Common myeloid progenitor, CD34-positive (primary cell): ENCODE measurements around the gene CSPG5.

Source experiments
- CTCF ChIA-PET: fragments of 350-600 bp; sonication (Branson Sonifier 250); formaldehyde crosslinking; loops from one replicate; lab custom pipeline; 2021; ENCODE audit warnings: antibody characterized with exemption; lab: Charles Lee
- POLR2A ChIA-PET: fragments of 350-600 bp; sonication (Branson Sonifier 250); formaldehyde crosslinking; loops from one replicate; lab custom pipeline; 2021; ENCODE audit warnings: antibody characterized with exemption; lab: Charles Lee
- DNase-seq, 3 donors: peaks; one replicate each; pipeline versions ENCODE4 v3.0.0 to v3.0.0-alpha.2; 2013
- H3K27ac ChIP-seq, 2 experiments: 1 replicate in 1 of 2; 2 replicates in 1 of 2; pipeline ENCODE4 v1.7.0; 2013; ENCODE audit warnings: inconsistent platforms in 2 of 2, low read length in 2 of 2, mild to moderate bottlenecking in 2 of 2, low read depth in 1 of 2, moderate library complexity in 1 of 2; ENCODE audit not compliant: severe bottlenecking in 2 of 2, insufficient read depth in 1 of 2, poor library complexity in 1 of 2
- H3K27me3 ChIP-seq, 5 experiments: replicated peaks in 2 of 5; 1 replicate in 3 of 5; 2 replicates in 2 of 5; pipeline versions ENCODE4 v1.6.1 to v1.7.0; 2013; ENCODE audit warnings: low read length in 4 of 5, mild to moderate bottlenecking in 2 of 5, moderate library complexity in 2 of 5, inconsistent platforms in 1 of 5; ENCODE audit not compliant: insufficient read depth in 5 of 5, control insufficient read depth in 4 of 5
- H3K36me3 ChIP-seq, 4 experiments: 1 replicate in 2 of 4; 2 replicates in 2 of 4; pipeline versions ENCODE4 v1.6.1 to v1.7.0; 2013; ENCODE audit warnings: low read length in 3 of 4, control low read depth in 1 of 4, mild to moderate bottlenecking in 1 of 4; ENCODE audit not compliant: control insufficient read depth in 4 of 4, insufficient read depth in 4 of 4
- H3K4me1 ChIP-seq, 4 experiments: 1 replicate in 3 of 4; 2 replicates in 1 of 4; pipeline versions ENCODE4 v1.6.1 to v1.7.1; 2013; ENCODE audit warnings: low read length in 3 of 4, mild to moderate bottlenecking in 3 of 4, control low read depth in 1 of 4, inconsistent platforms in 1 of 4, moderate library complexity in 1 of 4; ENCODE audit not compliant: control insufficient read depth in 4 of 4, insufficient read depth in 4 of 4; ENCODE audit errors: control extremely low read depth in 1 of 4
- H3K4me3 ChIP-seq, 7 experiments: 1 replicate in 4 of 7; 2 replicates in 3 of 7; pipeline versions ENCODE4 v1.5.1 to v1.7.0; 2013; ENCODE audit warnings: mild to moderate bottlenecking in 7 of 7, low read length in 6 of 7, moderate library complexity in 6 of 7, inconsistent platforms in 2 of 7, low read depth in 2 of 7, control low read depth in 1 of 7; ENCODE audit not compliant: insufficient read depth in 4 of 7, control insufficient read depth in 1 of 7; ENCODE audit errors: extremely low read depth in 1 of 7
- H3K9me3 ChIP-seq, 5 experiments: 1 replicate in 4 of 5; 2 replicates in 1 of 5; pipeline versions ENCODE4 v1.6.1 to v1.7.1; 2013; ENCODE audit warnings: low read length in 4 of 5, mild to moderate bottlenecking in 2 of 5, inconsistent platforms in 1 of 5, low read depth in 1 of 5, moderate library complexity in 1 of 5; ENCODE audit not compliant: control insufficient read depth in 4 of 5, insufficient read depth in 2 of 5; ENCODE audit errors: control extremely low read depth in 1 of 5
- WGBS: methylation state at CpG from one replicate; pipeline ENCODE4 v1.1.5; 2013; ENCODE audit not compliant: insufficient coverage; 5-methylcytosine and 5-hydroxymethylcytosine counted together

Gene CSPG5

DNA sequence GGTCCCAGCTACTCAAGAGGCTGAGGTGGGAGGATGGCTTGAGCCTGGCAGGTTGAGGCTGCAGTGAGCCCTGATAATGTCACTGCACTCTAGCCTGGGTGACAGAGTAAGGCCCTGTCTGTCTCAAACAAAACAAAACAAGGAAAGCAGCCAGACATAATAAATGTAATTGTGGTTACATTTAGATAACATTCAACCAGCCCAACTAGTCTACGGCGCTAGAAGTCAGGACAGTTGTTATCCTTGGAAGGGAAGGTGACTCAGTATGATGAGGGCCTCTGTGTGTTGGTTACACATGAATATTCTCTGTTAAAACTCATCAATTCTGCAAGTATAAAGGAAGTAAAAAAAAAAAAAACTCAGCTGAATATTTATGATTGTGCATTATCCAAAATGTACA lies 27.0 kb upstream of the CSPG5 start:
- CTCF ChIA-PET = interaction anchor here (0.6 to 1.1 kb wide), 2 partner anchors 8 to 335 kb away, joined by 3 to 4 read pairs; no protein-coding TSS in a partner anchor
- Histone ChIP-seq H3K9me3 (no peaks in the 10 kb centered on the region), H3K36me3 (peaks cover 18 to 79% (median 58%) of the 10 kb centered on the region in 4 experiments), H3K4me1 (no peaks in the 10 kb centered on the region), H3K4me3 (no peak overlapping the region), H3K27ac (no peak overlapping the region), H3K27me3 (no peaks in the 10 kb centered on the region)
- no peak for DNase-seq
- POLR2A ChIA-PET = no interaction called here
- WGBS = no CpG with 5 or more reads among the region's 2 CpGs

DNA sequence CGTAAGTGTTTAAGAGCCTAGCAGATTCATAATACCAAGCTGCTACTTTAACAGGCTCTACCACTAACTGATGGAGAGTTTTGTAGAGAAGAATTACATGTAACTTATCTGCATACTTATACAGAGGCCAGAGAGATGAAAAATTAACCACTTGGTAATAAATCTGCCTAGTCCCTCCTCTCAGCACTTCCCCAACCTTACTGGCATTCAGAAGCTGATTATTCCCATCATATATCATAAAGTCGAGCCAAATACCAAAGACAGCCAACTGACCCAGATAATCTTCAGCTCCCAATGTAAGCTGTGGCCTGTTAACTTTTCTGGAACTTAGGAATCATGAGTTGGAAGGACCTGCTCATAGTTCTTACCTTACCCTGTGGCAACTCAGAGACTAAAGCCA lies 25.5 kb upstream of the CSPG5 start:
- Histone ChIP-seq H3K4me1 (no peaks in the 10 kb centered on the region), H3K36me3 (peaks cover 14 to 80% (median 58%) of the 10 kb centered on the region in 4 experiments), H3K9me3 (no peaks in the 10 kb centered on the region), H3K27me3 (no peaks in the 10 kb centered on the region), H3K27ac (no peak overlapping the region), H3K4me3 (no peak overlapping the region)
- ChIA-PET POLR2A (no interaction called here), CTCF (interaction anchor here (0.6 to 1.3 kb wide), 5 partner anchors 8 to 81 kb away, joined by 3 to 4 read pairs (median 3); no protein-coding TSS in a partner anchor)
- no peak for DNase-seq
- 80% methylated on average over 1 of the region's 2 CpGs for WGBS

DNA sequence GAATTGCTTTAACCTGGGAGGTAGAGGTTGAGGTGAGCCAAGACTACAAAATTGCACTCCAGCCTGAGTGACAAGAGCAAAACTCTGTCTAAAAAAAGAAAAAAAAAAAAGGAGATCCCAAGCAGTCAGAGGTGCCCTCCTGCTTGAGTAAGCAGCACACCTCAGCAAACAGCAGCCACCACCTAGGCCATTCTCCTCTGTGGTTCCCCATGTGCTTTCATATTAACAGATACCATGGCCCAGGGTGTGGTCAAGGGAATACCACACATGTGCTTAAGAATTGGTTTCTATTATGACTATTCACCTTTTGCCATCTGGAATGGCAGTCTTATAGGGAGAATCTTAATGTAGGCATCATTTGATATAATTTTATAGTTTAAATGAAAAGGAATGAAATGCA lies 24.7 kb upstream of the CSPG5 start:
- Histone ChIP-seq H3K27me3 (no peaks in the 10 kb centered on the region), H3K36me3 (peaks cover 14 to 79% (median 56%) of the 10 kb centered on the region in 4 experiments), H3K4me3 (no peak overlapping the region), H3K27ac (no peak overlapping the region), H3K4me1 (no peaks in the 10 kb centered on the region), H3K9me3 (no peaks in the 10 kb centered on the region)
- POLR2A ChIA-PET = no interaction called here
- no peak for DNase-seq
- CTCF ChIA-PET = interaction anchor here (1.2 kb wide), 1 partner anchor 9 kb away, joined by 3 read pairs; no protein-coding TSS in a partner anchor

- no peaks in the 10 kb centered on the region for H3K9me3 ChIP-seq
- no peaks in the 10 kb centered on the region for H3K27me3 ChIP-seq
- ChIA-PET CTCF (interaction anchor here (0.6 kb wide), 1 partner anchor 85 kb away, joined by 3 read pairs; no protein-coding TSS in a partner anchor), POLR2A (no interaction called here)
- no peak for DNase-seq
- H3K36me3 ChIP-seq = peaks cover 11 to 70% (median 48%) of the 10 kb centered on the region in 4 experiments
- no peaks in the 10 kb centered on the region for H3K4me1 ChIP-seq
- no peak overlapping the region for H3K27ac ChIP-seq
- H3K4me3 ChIP-seq = no peak overlapping the region
- WGBS = 74% methylated on average over 3 of the region's 3 CpGs
These were observed 22.6 kb upstream of the CSPG5 start for GRCh38 chr3:47601281-47601680.

- WGBS = 100% methylated on average over 3 of the region's 3 CpGs
- H3K9me3 ChIP-seq = no peaks in the 10 kb centered on the region
- H3K27me3 ChIP-seq = no peaks in the 10 kb centered on the region
- POLR2A ChIA-PET = no interaction called here
- no peak overlapping the region for H3K27ac ChIP-seq
- peaks cover 6 to 71% (median 47%) of the 10 kb centered on the region in 4 experiments for H3K36me3 ChIP-seq
- no peaks in the 10 kb centered on the region for H3K4me1 ChIP-seq
- H3K4me3 ChIP-seq = no peak overlapping the region
- CTCF ChIA-PET = no interaction called here
- no peak for DNase-seq
These were observed 16.1 kb upstream of the CSPG5 start for GRCh38 chr3:47594792-47595191.

DNA sequence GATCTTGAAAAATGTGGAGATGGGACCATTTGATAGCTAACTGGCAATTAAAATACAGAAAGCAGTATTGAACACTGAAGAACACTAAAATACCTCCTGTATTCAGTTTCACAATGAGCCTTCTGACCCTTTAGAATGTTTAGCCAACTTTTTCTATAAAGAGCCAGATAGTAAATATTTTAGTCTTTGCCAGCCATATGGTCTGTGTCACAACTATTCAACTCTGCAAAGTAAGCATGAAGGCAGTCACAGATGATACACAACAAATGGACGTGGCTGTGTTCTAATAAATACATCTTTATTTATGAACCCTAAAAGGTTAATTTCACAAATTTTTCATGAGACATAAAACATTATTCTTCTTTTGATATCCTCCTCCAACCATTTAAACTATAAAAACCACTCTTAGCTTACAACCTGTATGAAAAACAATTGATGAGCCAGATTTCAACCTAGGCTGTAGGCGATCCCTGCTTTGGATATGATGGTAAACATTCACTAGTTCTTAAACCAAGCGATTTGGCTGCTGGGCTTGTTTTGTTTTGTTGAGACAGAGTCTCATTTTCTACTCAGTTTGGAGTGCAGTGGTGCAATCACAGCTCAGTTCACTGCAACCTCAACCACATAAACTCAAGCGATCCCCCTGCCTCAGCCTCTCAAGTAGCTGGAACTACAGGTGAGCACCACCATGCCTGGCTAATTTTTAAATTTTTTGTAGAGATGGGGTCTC lies 13.6 kb upstream of the CSPG5 start:
- Histone ChIP-seq H3K9me3 (no peaks in the 10 kb centered on the region), H3K27ac (no peak overlapping the region), H3K27me3 (no peaks in the 10 kb centered on the region), H3K4me3 (no peak overlapping the region), H3K4me1 (no peaks in the 10 kb centered on the region), H3K36me3 (peaks cover 12 to 73% (median 57%) of the 10 kb centered on the region in 4 experiments)
- WGBS = 100% methylated on average over 3 of the region's 4 CpGs
- ChIA-PET CTCF (interaction anchor here (0.9 to 1.0 kb wide), 2 partner anchors 70 to 326 kb away, joined by 3 read pairs; no protein-coding TSS in a partner anchor), POLR2A (interaction anchor here (0.5 kb wide), 1 partner anchor 101 kb away, joined by 5 read pairs; no protein-coding TSS in a partner anchor)
- no peak for DNase-seq

GRCh38 chr3:47590216-47590615 lies 11.6 kb upstream of the CSPG5 start:
- WGBS = 100% methylated on average over 1 of the region's 2 CpGs
- no peak overlapping the region for H3K4me3 ChIP-seq
- H3K36me3 ChIP-seq = peaks cover 15 to 88% (median 67%) of the 10 kb centered on the region in 4 experiments
- ChIA-PET POLR2A (no interaction called here), CTCF (no interaction called here)
- no peak overlapping the region for H3K27ac ChIP-seq
- DNase-seq = no peak
- H3K27me3 ChIP-seq = no peaks in the 10 kb centered on the region
- no peaks in the 10 kb centered on the region for H3K4me1 ChIP-seq
- no peaks in the 10 kb centered on the region for H3K9me3 ChIP-seq
